Cardiac muscle cell (in vitro differentiated cells and primary cell): ENCODE measurements around the gene NUSAP1. TPM values are rescaled to one million over a fixed set of nuclear protein-coding genes. Genes with fewer than 3 reads are reported as not detected.

Experiments
- DNase-seq, 2 donors: peaks; one replicate each; pipeline versions ENCODE4 v3.0.0 to v3.0.0-alpha.2; 2010 to 2017; ENCODE audit warnings: low read depth in 1 of 2, low spot score in 1 of 2
- H3K27ac ChIP-seq: fragments of 200-600 bp; sonication (generic); 2 replicates; pipeline ENCODE4 v1.5.1; 2016
- H3K27me3 ChIP-seq: fragments of 200-600 bp; sonication (generic); 2 replicates; pipeline ENCODE4 v1.6.0; 2016; ENCODE audit warnings: control low read depth
- H3K36me3 ChIP-seq: fragments of 200-600 bp; sonication (generic); 2 replicates; pipeline ENCODE4 v1.5.1; 2016; ENCODE audit warnings: control low read depth
- H3K4me1 ChIP-seq: fragments of 200-600 bp; sonication (generic); 2 replicates; pipeline ENCODE4 v1.8.1; 2017; ENCODE audit warnings: low read depth, mild to moderate bottlenecking, mixed run types
- H3K4me3 ChIP-seq: fragments of 200-600 bp; sonication (generic); 2 replicates; pipeline ENCODE4 v1.5.1; 2016; ENCODE audit warnings: mild to moderate bottlenecking
- H3K9me3 ChIP-seq: fragments of 200-600 bp; sonication (generic); 2 replicates; pipeline ENCODE4 v1.5.1; 2017; ENCODE audit warnings: low read depth, mild to moderate bottlenecking, control low read depth
- CTCF ChIP-seq: IDR thresholded peaks from 2 replicates; pipeline ENCODE4 v1.5.1; 2012; ENCODE audit warnings: low read depth, mild to moderate bottlenecking, low read length
- polyA plus RNA-seq: library from polyadenylated mRNA; unstranded; fragments of >200 nt; fragmentation: Nextera tagmentation; extraction: Ambion mirVana; gene quantifications from 2 replicates; pipeline ENCODE4 v1.2.1, GENCODE V29; 2016
- total RNA-seq: library from RNA; depleted of rRNA; stranded (reverse); fragments of >200 nt; gene quantifications from 2 replicates; pipeline ENCODE4 v1.2.3, GENCODE V29; 2016

NUSAP1 gene
- total and polyA plus RNA-seq, 2 experiments from 2014 or later, result 28.5 to 198 TPM

- no peak for TF ChIP-seq CTCF
- H3K9me3 ChIP-seq, result no peaks in the 10 kb centered on the region
- no peaks in the 10 kb centered on the region for H3K4me1 ChIP-seq
- no peak overlapping the region for H3K27ac ChIP-seq
- H3K4me3 ChIP-seq, result no peak overlapping the region
- no peak for DNase-seq
- H3K27me3 ChIP-seq, result no peaks in the 10 kb centered on the region
- H3K36me3 ChIP-seq, result no peaks in the 10 kb centered on the region
Observed at GRCh38 chr15:41411031-41411430, 78.3 kb downstream of the NUSAP1 start.

GRCh38 chr15:41411441-41411840 is 78.8 kb downstream of the NUSAP1 start:
- Histone ChIP-seq H3K36me3 (no peaks in the 10 kb centered on the region), H3K4me1 (no peaks in the 10 kb centered on the region)
- no peak for TF ChIP-seq CTCF

GRCh38 chr15:41416128-41416741 is 83.6 kb downstream of the NUSAP1 start:
- H3K27me3 ChIP-seq, result no peaks in the 10 kb centered on the region
- H3K27ac ChIP-seq, result peak overlapping the region; percentile 89
- no peak for DNase-seq
- H3K4me1 ChIP-seq, result peaks cover 3% of the 10 kb centered on the region
- H3K9me3 ChIP-seq, result no peaks in the 10 kb centered on the region
- H3K36me3 ChIP-seq, result no peaks in the 10 kb centered on the region
- TF ChIP-seq CTCF, result no peak
- peak overlapping the region; percentile 81 for H3K4me3 ChIP-seq

More at GRCh38 chr15:41411441-41411840, 78.8 kb downstream of the NUSAP1 start:
- no peak overlapping the region for H3K27ac ChIP-seq
- no peak overlapping the region for H3K4me3 ChIP-seq
- H3K27me3 ChIP-seq, result no peaks in the 10 kb centered on the region
- DNase-seq, result no peak
- no peaks in the 10 kb centered on the region for H3K9me3 ChIP-seq

GRCh38 chr15:41416742-41417417 is 84.2 kb downstream of the NUSAP1 start, which contains the start of gene RTF1:
Gene RTF1 (plus strand): TSS chr15:41417095. CDS start chr15:41417116, 21 bp downstream.
- H3K9me3 ChIP-seq, result no peaks in the 10 kb centered on the region
- TF ChIP-seq CTCF, result no peak
- peaks cover 3% of the 10 kb centered on the region for H3K4me1 ChIP-seq
- no peaks in the 10 kb centered on the region for H3K36me3 ChIP-seq
- H3K27me3 ChIP-seq, result no peaks in the 10 kb centered on the region
- peak; percentile 93 to 95 for DNase-seq
- H3K4me3 ChIP-seq, result peak within 1 kb of the TSS; percentile 81
- H3K27ac ChIP-seq, result peak within 1 kb of the TSS; percentile 89

- Histone ChIP-seq H3K27ac (peak overlapping the region; percentile 89), H3K4me1 (peaks cover 3% of the 10 kb centered on the region), H3K9me3 (no peaks in the 10 kb centered on the region), H3K36me3 (no peaks in the 10 kb centered on the region), H3K4me3 (peak overlapping the region; percentile 81), H3K27me3 (no peaks in the 10 kb centered on the region)
- peak; percentile 16 to 40 for DNase-seq
- TF ChIP-seq CTCF, result no peak
Observed at GRCh38 chr15:41417418-41418195, 84.9 kb downstream of the NUSAP1 start.
